GM12873 (cell line): Measurements from ENCODE around the gene RBBP5.

Experiments used
- CTCF ChIP-seq: IDR thresholded peaks from 2 replicates; pipeline ENCODE4 v1.5.1; 2012; ENCODE audit warnings: low read depth, mild to moderate bottlenecking, moderate library complexity, low read length, control low read depth; ENCODE audit not compliant: insufficient read depth; ENCODE audit errors: missing control alignments

The RBBP5 gene

GRCh38 chr1:205073511-205073910 is 48.3 kb downstream of the RBBP5 start:
- TF ChIP-seq CTCF: no peak

- TF ChIP-seq CTCF: no peak
Measured at GRCh38 chr1:205072881-205073280, 48.9 kb downstream of the RBBP5 start.

GRCh38 chr1:205072286-205072685 is 49.5 kb downstream of the RBBP5 start:
- TF ChIP-seq CTCF: no peak

- no peak for TF ChIP-seq CTCF
Measured at GRCh38 chr1:205071801-205072200, 50.0 kb downstream of the RBBP5 start.

GRCh38 chr1:205071028-205071409 is 50.8 kb downstream of the RBBP5 start:
- TF ChIP-seq CTCF: no peak

- no peak for TF ChIP-seq CTCF
Measured at GRCh38 chr1:205069371-205070125, 52.2 kb downstream of the RBBP5 start.

- TF ChIP-seq CTCF: no peak
Measured at GRCh38 chr1:205068457-205069040, 53.2 kb downstream of the RBBP5 start.
